GM23338 (cell line): Measurements from ENCODE around the gene THBS4.

Source experiments
- CREB1 ChIP-seq: fragments of 250-450 bp; sonication (Bioruptor Pico); IDR thresholded peaks from 2 replicates; pipeline ENCODE4 v1.5.0; 2020; ENCODE audit warnings: low read depth, mild to moderate bottlenecking, moderate library complexity
- CTCF ChIP-seq, 2 experiments: fragments of 200-600 bp in 1 of 2; sonication (generic) in 1 of 2; conservative IDR thresholded peaks; 2 replicates each; pipeline versions ENCODE4 v1.5.1 to v1.6.1; 2016 to 2017; ENCODE audit warnings: antibody characterized with exemption in 2 of 2, low read depth in 2 of 2, mild to moderate bottlenecking in 2 of 2, moderate library complexity in 1 of 2
- EZH2 ChIP-seq: fragments of 200-600 bp; sonication (generic); IDR thresholded peaks from one replicate; pipeline ENCODE4 v1.8.0; 2017; ENCODE audit warnings: antibody characterized with exemption, mild to moderate bottlenecking, low read depth; ENCODE audit not compliant: unreplicated experiment
- EZH2phosphoT487 ChIP-seq: fragments of 200-600 bp; sonication (generic); IDR thresholded peaks from one replicate; pipeline ENCODE4 v1.8.1; 2018; ENCODE audit warnings: antibody characterized with exemption; ENCODE audit not compliant: unreplicated experiment
- JUNB ChIP-seq: IDR thresholded peaks from one replicate; pipeline ENCODE4 v1.6.1; 2016; ENCODE audit warnings: antibody characterized with exemption; ENCODE audit not compliant: unreplicated experiment

GRCh38 chr5:80090884-80091166, 55.7 kb downstream of the THBS4 start:
- TF ChIP-seq CTCF (conservative IDR thresholded peaks at IDR 0.05; ENCODE audit: low read depth in 2 of 2) (no peak; a peak in 1 of 4 replicates), CREB1 (CRISPR knock-in tag) (no peak), EZH2phosphoT487 (no peak), JUNB (no peak), EZH2 (no peak)
